Activated CD4-positive, alpha-beta memory T cell treated with anti-CD3 and anti-CD28 coated beads for 36 hours (primary cell): Measurements from ENCODE around the gene SLC8B1. TPM values are rescaled to one million over a fixed set of nuclear protein-coding genes. Genes with fewer than 3 reads are reported as not detected.
A peak's percentile ranks its signal among the peaks of the same experiment; 100 is the strongest.

ENCODE experiments used
- CTCF ChIA-PET: fragments of 350-600 bp; sonication (Branson Sonifier 250); formaldehyde crosslinking; loops from one replicate; lab custom pipeline; 2021; ENCODE audit warnings: antibody characterized with exemption, inconsistent platforms; lab: Charles Lee
- POLR2A ChIA-PET: fragments of 350-600 bp; sonication (Branson Sonifier 250); formaldehyde crosslinking; loops from one replicate; lab custom pipeline; 2021; ENCODE audit warnings: antibody characterized with exemption; lab: Charles Lee
- DNase-seq: peaks from one replicate; pipeline ENCODE4 v3.0.0-alpha.2; 2020
- H3K27ac Mint-ChIP-seq: one replicate; pipeline ENCODE4 v1.8.0; 2021; ENCODE audit warnings: mixed read lengths
- H3K27me3 Mint-ChIP-seq: one replicate; pipeline ENCODE4 v1.8.0; 2021; ENCODE audit warnings: mixed read lengths
- H3K36me3 Mint-ChIP-seq: one replicate; pipeline ENCODE4 v1.8.0; 2021; ENCODE audit warnings: mixed read lengths
- H3K4me1 Mint-ChIP-seq: one replicate; pipeline ENCODE4 v1.8.0; 2021; ENCODE audit warnings: low read depth, mixed read lengths
- H3K4me3 Mint-ChIP-seq: one replicate; pipeline ENCODE4 v1.8.0; 2021; ENCODE audit warnings: mild to moderate bottlenecking, mixed read lengths
- H3K9me3 Mint-ChIP-seq: one replicate; pipeline ENCODE4 v1.8.0; 2021; ENCODE audit warnings: mixed read lengths
- intact Hi-C: fragments of 100-400 bp; cut with micrococcal nuclease; formaldehyde crosslinking; loops from one replicate; pipeline ENCODE4 v1.15.1; 2023
- total RNA-seq, 2 experiments: library from RNA; stranded (reverse); gene quantifications; one replicate each; pipeline ENCODE4 v1.2.3, GENCODE V29; 2021

Gene SLC8B1
- total RNA-seq, 2 experiments from 2014 or later, result 21.5 to 22.0 TPM

GRCh38 chr12:113315358-113315757 lies 19.6 kb downstream of the SLC8B1 start:
- intact Hi-C loops, result no loop called here
- no peaks in the 10 kb centered on the region for H3K27me3 Mint-ChIP-seq
- no peak overlapping the region for H3K4me3 Mint-ChIP-seq
- H3K27ac Mint-ChIP-seq, result no peak overlapping the region
- POLR2A ChIA-PET, result no interaction called here
- H3K36me3 Mint-ChIP-seq, result peaks cover 43% of the 10 kb centered on the region
- no peaks in the 10 kb centered on the region for H3K9me3 Mint-ChIP-seq
- no peak for DNase-seq
- CTCF ChIA-PET, result no interaction called here
- H3K4me1 Mint-ChIP-seq, result no peaks in the 10 kb centered on the region

DNA sequence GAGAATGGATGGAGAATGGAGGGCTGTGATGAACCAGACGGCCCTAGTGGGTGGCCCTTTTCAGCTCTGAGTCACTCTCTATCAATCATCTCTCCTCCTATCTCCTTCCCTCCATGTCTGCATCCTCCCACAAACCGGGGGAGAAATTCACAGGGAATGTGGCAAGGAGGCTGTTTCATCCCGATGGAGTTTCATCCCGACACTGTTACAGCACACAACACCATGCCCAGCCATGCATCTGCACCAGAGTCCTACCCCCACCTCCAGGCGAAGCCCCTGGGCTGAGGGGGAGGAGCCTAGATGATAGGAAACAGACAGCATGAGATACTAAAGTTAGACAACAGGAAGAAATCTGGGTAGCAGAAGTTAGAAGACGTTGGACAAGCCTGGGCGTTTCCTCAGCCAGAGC lies 20.8 kb downstream of the SLC8B1 start:
- Mint-ChIP-seq H3K4me1 (no peaks in the 10 kb centered on the region), H3K4me3 (no peak overlapping the region), H3K27me3 (no peaks in the 10 kb centered on the region), H3K9me3 (no peaks in the 10 kb centered on the region), H3K36me3 (peaks cover 40% of the 10 kb centered on the region), H3K27ac (no peak overlapping the region)
- intact Hi-C loops, result no loop called here
- CTCF ChIA-PET, result interaction anchor here (1.3 kb wide), 1 partner anchor 111 kb away, joined by 3 read pairs; no protein-coding TSS in a partner anchor
- no peak for DNase-seq
- POLR2A ChIA-PET, result no interaction called here

GRCh38 chr12:113310489-113310888 lies 24.4 kb downstream of the SLC8B1 start:
- POLR2A ChIA-PET, result no interaction called here
- Mint-ChIP-seq H3K36me3 (peaks cover 30% of the 10 kb centered on the region), H3K4me1 (no peaks in the 10 kb centered on the region), H3K9me3 (no peaks in the 10 kb centered on the region), H3K27me3 (no peaks in the 10 kb centered on the region), H3K27ac (no peak overlapping the region), H3K4me3 (no peak overlapping the region)
- intact Hi-C loops, result no loop called here
- CTCF ChIA-PET, result interaction anchor here (1.6 kb wide), 1 partner anchor 13 kb away, joined by 6 read pairs; no protein-coding TSS in a partner anchor
- DNase-seq, result peak; percentile 22

GRCh38 chr12:113306382-113306781 lies 28.5 kb downstream of the SLC8B1 start:
- no peaks in the 10 kb centered on the region for H3K9me3 Mint-ChIP-seq
- DNase-seq, result no peak
- intact Hi-C loops, result no loop called here
- ChIA-PET POLR2A (no interaction called here), CTCF (interaction anchor here (1.3 kb wide), 1 partner anchor 155 kb away, joined by 3 read pairs; no protein-coding TSS in a partner anchor)
- H3K36me3 Mint-ChIP-seq, result peaks cover 18% of the 10 kb centered on the region
- no peak overlapping the region for H3K27ac Mint-ChIP-seq
- H3K4me3 Mint-ChIP-seq, result no peak overlapping the region
- H3K4me1 Mint-ChIP-seq, result peaks cover 10% of the 10 kb centered on the region
- H3K27me3 Mint-ChIP-seq, result no peaks in the 10 kb centered on the region

DNA sequence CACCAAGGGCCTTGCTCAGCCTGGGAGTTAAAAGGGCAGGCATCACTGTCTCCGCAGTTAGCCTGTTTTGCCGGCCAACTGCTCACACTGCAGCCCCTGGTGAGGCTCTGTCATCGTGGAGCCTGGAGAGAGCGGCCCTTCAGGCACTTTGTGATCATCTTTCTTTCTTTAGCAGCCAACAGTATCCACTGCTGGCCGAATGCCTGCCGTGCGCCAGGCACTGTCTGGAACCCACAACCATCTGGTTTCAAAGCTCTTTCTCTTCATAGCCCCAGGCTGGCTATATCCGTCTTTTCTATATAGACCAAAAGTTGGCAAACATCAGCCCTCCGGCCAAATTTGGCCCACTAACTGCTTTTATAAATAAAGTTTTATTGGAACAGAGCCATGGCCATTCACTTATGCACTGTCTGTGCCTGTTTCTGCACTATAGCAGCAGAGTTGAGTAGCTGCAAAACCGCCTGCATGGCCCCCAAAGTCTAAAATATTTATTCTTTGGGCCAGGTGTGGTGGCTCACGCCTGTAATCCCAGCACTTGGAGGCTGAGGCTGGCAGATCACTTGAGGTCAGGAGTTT lies 29.5 kb downstream of the SLC8B1 start:
- ChIA-PET POLR2A (no interaction called here), CTCF (interaction anchor here (0.6 kb wide), 1 partner anchor 120 kb away, joined by 3 read pairs; no protein-coding TSS in a partner anchor)
- Mint-ChIP-seq H3K4me3 (no peak overlapping the region), H3K27me3 (no peaks in the 10 kb centered on the region), H3K36me3 (peaks cover 13% of the 10 kb centered on the region), H3K4me1 (peaks cover 10% of the 10 kb centered on the region), H3K27ac (no peak overlapping the region), H3K9me3 (no peaks in the 10 kb centered on the region)
- no peak for DNase-seq
- intact Hi-C loops, result no loop called here

- Mint-ChIP-seq H3K27ac (peak overlapping the region; percentile 1), H3K27me3 (no peaks in the 10 kb centered on the region), H3K36me3 (peaks cover 5% of the 10 kb centered on the region), H3K4me1 (peaks cover 10% of the 10 kb centered on the region), H3K9me3 (no peaks in the 10 kb centered on the region), H3K4me3 (no peak overlapping the region)
- CTCF ChIA-PET, result no interaction called here
- POLR2A ChIA-PET, result no interaction called here
- intact Hi-C loops, result no loop called here
- DNase-seq, result no peak
Observed at GRCh38 chr12:113302886-113303640, 31.8 kb downstream of the SLC8B1 start.

GRCh38 chr12:113302466-113302865 lies 32.4 kb downstream of the SLC8B1 start:
- intact Hi-C loops, result no loop called here
- H3K9me3 Mint-ChIP-seq, result no peaks in the 10 kb centered on the region
- ChIA-PET CTCF (no interaction called here), POLR2A (no interaction called here)
- H3K4me3 Mint-ChIP-seq, result no peak overlapping the region
- DNase-seq, result no peak
- H3K27ac Mint-ChIP-seq, result no peak overlapping the region
- no peaks in the 10 kb centered on the region for H3K27me3 Mint-ChIP-seq
- peaks cover 10% of the 10 kb centered on the region for H3K4me1 Mint-ChIP-seq
- H3K36me3 Mint-ChIP-seq, result peaks cover 5% of the 10 kb centered on the region

DNA sequence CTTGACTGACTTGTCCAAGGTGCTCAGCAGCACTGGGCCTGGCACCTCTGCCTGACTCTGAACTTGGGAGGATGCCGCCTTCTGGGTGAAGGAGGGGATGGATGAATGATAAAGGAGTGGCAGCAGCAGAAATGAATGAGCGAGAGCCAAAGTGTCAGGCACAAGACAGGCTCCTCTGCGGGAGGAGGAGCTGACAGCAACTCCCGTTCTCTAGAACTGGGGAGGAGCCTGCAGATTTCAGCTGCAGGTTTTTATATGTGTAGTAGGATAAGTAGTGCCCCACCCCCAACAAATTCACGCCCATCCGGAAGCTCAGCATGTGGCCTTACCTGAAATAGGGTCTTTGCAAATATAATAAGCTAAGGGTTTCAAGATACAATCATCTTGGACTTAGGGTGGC lies 33.1 kb downstream of the SLC8B1 start:
- intact Hi-C loops, result no loop called here
- peaks cover 3% of the 10 kb centered on the region for H3K36me3 Mint-ChIP-seq
- H3K27me3 Mint-ChIP-seq, result no peaks in the 10 kb centered on the region
- peaks cover 10% of the 10 kb centered on the region for H3K4me1 Mint-ChIP-seq
- H3K27ac Mint-ChIP-seq, result no peak overlapping the region
- no peak for DNase-seq
- ChIA-PET POLR2A (no interaction called here), CTCF (no interaction called here)
- no peaks in the 10 kb centered on the region for H3K9me3 Mint-ChIP-seq
- H3K4me3 Mint-ChIP-seq, result no peak overlapping the region

GRCh38 chr12:113299619-113300237 lies 35.2 kb downstream of the SLC8B1 start:
- intact Hi-C loops, result no loop called here
- H3K27me3 Mint-ChIP-seq, result no peaks in the 10 kb centered on the region
- no peak overlapping the region for H3K4me3 Mint-ChIP-seq
- ChIA-PET CTCF (interaction anchor here (0.6 kb wide), 1 partner anchor 114 kb away, joined by 3 read pairs; the partner anchor contains the start of genes DDX54 and RITA1), POLR2A (interaction anchor here (0.6 kb wide), 1 partner anchor 9 kb away, joined by 3 read pairs; no protein-coding TSS in a partner anchor)
- H3K4me1 Mint-ChIP-seq, result peaks cover 10% of the 10 kb centered on the region
- peaks cover 10% of the 10 kb centered on the region for H3K36me3 Mint-ChIP-seq
- no peaks in the 10 kb centered on the region for H3K9me3 Mint-ChIP-seq
- no peak overlapping the region for H3K27ac Mint-ChIP-seq
- DNase-seq, result no peak

DNA sequence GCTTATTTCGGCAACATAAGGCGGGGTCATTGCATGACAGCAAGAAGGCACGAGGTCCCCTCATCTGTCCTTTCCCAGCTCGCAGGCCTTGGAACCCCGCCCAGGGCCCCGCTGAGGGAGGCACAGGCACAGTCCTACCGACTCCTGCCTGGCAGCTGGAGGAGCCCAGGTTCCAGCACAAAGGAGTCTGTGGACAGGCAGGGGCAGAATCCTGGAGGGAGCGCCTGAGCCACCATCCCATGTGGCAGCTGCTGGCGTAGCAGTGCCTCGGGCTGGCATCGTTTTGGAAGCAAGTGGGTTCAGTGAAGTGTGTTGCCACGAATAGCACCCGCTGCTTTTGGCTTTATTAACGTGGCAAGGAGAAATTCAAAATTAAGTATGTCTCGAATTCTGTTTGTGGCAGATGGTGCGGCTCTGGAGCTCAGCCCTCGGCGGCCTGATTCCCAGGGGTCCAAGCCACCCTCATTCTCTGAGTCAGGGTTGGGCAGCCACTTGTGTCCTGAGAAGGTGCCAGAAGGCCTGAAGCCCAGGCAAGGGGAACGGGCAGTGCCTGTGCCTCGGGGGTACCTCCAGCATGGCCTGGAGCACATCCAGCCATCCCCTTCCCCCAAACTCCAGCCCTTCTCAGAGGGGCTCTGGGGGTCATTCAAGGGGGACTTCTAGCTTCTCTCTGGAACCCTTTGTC lies 35.9 kb downstream of the SLC8B1 start:
- POLR2A ChIA-PET, result interaction anchor here (0.6 kb wide), 1 partner anchor 10 kb away, joined by 3 read pairs; no protein-coding TSS in a partner anchor
- peaks cover 10% of the 10 kb centered on the region for H3K36me3 Mint-ChIP-seq
- H3K9me3 Mint-ChIP-seq, result no peaks in the 10 kb centered on the region
- no peak overlapping the region for H3K4me3 Mint-ChIP-seq
- no peaks in the 10 kb centered on the region for H3K27me3 Mint-ChIP-seq
- H3K4me1 Mint-ChIP-seq, result peaks cover 10% of the 10 kb centered on the region
- no peak overlapping the region for H3K27ac Mint-ChIP-seq
- intact Hi-C loops, result no loop called here
- DNase-seq, result no peak
- CTCF ChIA-PET, result no interaction called here

DNA sequence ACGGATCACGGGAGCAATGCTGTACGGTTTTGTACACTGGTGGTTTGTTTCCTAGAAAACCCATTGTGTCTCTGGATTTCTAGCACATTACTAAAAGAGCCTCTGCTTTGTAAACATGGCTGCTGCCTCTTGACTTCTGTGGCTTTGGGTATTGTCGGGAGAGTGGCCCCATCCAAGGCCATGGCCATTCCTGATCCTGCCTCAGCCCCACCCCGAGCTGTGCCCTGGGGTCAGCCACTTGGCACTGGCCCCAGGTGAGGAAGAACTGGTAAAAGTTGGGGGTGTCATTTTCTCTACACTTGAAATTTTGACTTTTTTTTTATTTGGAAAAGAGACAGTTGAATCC lies 36.5 kb downstream of the SLC8B1 start:
- no peaks in the 10 kb centered on the region for H3K9me3 Mint-ChIP-seq
- no peak overlapping the region for H3K27ac Mint-ChIP-seq
- CTCF ChIA-PET, result no interaction called here
- POLR2A ChIA-PET, result no interaction called here
- no peak for DNase-seq
- intact Hi-C loops, result no loop called here
- H3K4me3 Mint-ChIP-seq, result no peak overlapping the region
- peaks cover 12% of the 10 kb centered on the region for H3K36me3 Mint-ChIP-seq
- no peaks in the 10 kb centered on the region for H3K27me3 Mint-ChIP-seq
- H3K4me1 Mint-ChIP-seq, result peaks cover 8% of the 10 kb centered on the region
